Amniotic epithelial cell (primary cell): ENCODE data around the gene BATF2.
"Not testable (repeated sequence)": the region's sequence is repeated elsewhere in the genome, so short reads cannot be mapped to it uniquely, and the experiment has no call there.

ENCODE experiments used
- DNase-seq: peaks from one replicate; pipeline ENCODE4 v3.0.0-alpha.2; 2010; ENCODE audit warnings: low read depth

The BATF2 gene

DNA sequence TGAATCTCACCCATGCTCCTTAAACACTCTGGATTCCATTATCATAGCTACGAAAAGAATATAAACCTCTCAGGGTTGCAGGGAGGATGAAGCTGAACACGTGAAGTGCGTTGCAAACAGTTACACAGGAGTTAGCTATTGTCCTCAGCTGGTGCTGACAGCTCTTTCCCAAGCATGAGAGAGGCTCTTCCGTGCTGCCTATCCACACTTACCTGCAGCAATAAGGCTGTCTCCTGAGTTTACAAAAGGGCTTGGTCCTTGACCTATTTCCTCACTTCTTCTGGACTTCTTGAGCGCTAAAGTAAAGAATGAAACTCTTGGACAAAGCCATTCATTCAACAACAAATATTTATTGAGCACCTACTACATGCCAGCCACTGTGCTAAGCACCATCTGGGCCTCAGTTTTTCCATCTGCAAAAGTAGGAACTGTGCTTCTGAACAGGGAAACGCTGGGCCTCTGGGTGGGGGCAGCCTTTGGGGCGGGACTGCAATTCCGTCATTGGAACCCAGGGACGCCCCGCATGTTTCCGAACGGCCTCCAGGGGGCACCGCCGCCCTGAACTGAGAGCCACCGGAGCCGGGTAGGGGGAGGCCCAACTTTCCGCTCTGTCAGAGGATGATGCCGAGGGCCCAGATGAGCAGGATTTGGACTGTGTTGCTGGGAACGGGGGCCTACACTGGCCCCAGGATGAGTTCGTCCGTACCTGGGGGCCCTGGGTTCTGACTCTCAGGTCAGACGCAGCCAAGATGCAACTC, 16.5 kb upstream of the BATF2 start:
- peak; percentile 73 for DNase-seq

DNA sequence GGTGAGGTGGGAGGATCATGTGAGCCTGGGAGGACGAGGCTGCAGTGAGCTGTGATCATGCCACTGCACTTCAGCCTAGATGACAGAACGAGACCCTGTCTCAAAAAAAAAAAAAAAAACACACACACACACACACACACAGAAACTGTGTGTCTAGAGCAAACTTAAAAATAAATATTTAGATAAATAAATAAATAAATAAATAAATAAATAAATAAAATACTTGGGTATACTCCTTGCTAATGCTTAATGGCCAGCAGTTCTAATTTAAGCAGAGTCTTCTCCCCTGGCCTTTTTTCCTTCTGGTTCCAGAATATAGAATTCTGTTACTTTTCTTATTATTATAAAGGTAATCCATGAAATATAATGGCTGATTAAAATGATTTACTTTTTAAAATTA, 12.1 kb upstream of the BATF2 start:
- DNase-seq: no peak

DNA sequence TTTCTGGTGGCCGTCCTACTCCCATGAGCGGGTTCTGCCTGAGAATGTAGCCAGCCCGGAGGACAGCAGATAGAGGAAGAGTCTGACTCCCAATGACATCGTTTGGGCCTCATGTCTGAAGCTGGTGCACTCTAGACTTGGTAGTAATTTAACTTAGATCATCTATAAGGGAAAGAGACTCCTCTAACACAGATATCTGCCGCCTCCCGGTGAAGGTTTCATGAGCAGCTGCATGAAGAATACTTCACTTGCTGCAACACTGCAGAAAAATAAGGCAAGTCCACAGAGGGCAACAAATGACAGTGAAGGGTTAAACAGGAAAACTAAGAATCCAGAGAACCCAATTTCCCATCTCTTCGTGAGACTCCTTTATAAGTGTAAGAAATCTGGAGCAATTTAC, 11.2 kb upstream of the BATF2 start:
- no peak for DNase-seq

DNA sequence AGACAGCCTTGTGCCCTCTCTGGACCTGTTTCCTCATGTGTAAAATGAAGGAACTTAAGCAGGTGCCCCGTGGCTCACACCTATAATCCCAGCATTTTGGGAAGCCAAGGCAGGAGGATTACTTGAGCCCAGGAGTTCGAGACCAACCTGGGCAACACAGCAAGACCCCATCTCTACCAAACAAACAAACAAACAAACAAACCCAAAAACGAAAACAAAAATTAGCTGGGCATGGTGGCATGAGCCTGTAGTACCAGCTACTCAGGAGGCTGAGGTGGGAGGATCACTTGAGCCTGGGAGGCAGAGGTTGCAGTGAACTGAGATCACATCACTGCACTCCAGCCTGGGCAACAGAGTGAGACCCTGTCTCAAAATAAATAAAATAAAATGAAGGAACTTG, 7.2 kb upstream of the BATF2 start:
- not testable (repeated sequence) for DNase-seq

DNA sequence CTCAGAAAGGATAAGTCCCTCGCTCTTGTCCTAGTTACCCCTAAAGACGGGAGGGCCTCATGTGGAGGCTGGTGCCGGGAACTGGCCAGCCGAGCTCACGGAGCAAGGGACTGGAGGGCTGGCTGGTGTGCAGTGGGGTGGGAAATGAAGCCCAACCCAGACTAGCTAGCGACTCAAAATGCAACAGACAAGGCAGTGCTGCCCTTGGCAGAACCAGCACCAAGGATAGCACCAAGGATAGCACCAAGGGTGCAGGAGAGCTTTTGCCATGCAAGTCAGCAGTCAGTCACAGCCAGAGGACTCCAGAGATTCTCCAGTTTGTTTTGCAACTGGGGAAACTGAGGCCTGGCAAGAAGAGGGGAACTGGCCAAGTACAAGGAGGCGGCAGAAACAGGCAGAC, 6.5 kb upstream of the BATF2 start:
- peak; percentile 54 for DNase-seq

DNA sequence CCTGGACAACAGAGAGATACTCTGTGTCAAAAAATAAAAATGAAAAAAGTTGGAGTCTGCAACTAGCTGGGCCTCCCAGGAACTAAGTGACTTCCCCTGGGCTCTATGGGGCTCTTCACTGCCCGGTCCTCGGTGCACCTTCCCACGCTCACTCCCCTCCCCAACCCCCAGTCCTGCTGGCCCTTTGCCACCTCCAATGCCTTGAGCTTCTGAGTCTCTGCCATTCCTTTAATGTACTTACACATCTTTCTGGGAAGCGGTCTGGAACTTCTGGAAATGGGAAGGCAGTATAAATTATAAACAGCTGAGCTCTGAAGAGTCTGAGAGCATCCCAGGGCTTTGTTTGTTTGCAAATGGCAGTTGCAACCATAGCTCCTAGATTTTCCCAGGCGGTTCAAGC, 5.9 kb upstream of the BATF2 start:
- DNase-seq: no peak

DNA sequence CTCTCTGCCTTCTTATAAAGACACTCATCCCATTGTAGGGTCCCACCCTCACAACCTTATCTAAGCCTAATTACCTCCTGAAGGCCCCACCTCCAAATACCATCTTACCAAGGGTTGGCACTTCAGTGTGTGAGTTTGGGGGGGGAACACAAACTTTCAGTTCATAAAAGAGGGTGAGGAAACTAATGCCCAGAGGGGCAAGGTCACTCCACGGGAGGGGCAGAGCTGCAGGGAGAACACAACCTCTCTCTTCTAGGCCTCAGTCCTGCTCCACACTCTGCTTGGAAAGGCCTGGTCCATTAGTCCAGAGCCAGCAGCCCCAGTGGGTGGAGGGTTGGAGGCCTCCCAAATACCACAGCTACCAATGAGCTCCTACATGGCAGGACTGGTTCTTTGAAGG, 2.7 kb upstream of the BATF2 start:
- no peak for DNase-seq

DNA sequence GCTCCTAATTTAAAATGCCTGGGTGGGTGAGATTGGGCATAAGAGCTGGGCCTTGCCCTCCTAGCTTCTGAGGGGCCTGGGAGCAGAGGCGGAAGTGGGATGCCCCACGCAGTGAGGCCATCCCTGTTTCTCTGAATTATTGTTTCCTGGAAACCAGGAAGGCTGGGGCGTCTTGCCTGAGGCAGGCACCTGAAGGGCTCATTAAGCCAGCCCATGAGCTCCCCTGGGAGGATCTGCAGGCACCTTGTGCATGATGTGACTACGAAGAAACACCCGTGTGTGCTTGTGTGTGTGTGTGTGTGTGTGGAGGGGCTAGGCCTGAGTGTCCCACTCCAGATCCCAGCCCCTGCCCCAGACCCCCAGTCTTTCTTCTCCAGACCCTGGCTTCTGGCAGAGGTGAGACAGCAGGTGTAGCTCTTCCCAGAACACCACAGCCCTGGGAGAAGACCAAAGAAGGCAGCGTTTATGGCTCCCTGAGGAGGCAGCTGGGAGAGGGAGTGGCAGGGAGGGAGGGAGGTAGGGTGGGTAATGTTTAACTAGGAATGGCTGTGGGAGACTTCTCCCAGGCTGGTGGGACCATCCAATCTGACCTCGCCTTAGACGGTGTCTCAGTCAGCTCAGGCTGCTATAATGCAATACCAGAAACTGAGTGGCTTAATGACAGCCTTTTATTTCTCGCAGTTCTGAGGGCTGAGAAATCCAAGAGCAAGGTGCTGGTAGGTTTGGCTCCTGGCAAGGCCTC, 2.1 kb upstream of the BATF2 start:
- no peak for DNase-seq

DNA sequence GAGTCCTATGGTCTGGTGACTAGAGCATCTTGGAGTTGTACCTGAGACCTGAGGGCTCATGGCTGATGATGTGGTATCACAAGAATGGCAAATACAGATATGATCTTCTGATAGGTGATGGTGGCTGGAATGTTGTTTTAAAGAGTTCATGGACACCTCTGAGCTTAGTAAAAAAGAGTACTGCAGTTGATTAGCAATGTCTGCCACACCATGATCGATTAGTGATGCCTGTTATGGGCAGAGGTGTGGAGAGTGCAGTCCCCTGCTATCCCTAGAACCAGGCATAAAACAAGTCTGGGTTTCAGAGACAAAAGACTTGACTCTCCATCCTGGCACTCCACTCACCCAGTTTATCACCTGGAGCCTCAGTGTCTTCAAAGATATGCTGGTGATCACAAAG, 1.4 kb upstream of the BATF2 start:
- DNase-seq: no peak

DNA sequence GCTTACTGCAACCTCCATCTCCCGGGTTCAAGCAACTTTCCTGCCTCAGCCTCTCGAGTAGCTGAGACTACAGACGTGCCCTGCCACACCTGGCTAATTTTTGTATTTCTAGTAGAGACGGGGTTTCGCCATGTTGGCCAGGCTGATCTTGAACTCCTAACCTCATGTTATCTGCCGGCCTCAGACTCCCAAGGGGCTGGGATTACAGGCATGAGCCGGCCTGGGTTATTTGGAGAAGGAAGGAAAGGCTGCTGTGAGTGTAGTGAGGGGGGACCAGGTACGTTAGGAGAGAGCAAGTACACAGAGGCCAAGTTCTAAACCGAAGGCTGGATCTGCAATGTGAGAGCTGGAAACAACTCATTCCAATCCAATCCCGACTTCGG, 453 bp downstream of the BATF2 start:
- no peak for DNase-seq

DNA sequence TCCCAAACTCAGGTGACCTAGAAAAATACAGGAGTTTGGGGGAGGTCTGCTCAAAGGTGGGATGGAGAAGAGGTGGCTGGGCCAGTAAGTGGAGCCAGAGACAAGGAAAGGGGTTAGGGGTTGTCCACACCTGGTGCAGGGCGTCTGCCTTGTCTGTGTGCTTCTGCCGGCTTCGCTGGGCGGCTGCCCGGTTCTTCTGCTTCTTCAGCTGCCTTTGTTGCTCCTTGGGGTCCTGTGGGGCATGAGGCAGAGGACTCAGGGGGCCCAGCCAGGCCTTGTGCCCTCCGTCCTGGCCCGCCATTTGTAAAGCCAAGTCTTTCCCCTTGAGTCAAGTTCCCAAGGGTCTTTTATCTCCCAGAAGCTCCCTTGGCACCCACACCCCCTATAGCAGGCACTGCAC, 2.5 kb downstream of the BATF2 start:
- DNase-seq: no peak

DNA sequence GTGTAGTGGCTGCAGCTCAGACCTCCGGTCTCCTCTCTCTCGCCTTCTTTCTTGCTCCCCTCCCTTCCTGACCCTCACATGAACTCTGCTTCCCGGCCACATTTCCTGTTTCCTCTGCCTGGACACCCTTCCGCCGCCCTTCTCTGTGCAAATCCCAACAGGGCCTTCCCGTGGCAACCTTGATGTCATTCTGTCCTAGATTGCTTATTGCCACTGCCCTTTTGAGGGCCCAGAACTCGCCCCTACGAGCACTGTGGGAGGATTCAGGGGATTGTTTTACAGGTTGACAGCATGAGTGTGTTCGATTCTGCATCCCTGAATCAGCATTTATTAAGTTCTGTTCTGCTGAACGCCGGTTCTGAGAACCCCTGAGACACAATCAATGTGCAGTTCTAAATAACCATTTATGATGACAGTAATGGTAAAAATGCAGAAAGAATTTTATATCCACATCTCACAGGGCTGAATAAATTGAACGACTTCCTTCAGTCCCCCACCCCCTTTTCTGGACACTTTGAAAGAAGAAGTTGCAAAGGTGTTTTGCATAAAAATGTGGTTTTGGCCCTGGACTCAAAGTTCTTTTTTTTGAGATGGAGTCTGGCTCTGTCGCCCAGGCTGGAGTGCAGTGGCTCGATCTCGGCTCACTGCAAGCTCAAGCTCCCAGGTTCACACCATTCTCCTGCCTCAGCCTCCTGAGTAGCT, 6.4 kb downstream of the BATF2 start:
- peak; percentile 21 for DNase-seq

DNA sequence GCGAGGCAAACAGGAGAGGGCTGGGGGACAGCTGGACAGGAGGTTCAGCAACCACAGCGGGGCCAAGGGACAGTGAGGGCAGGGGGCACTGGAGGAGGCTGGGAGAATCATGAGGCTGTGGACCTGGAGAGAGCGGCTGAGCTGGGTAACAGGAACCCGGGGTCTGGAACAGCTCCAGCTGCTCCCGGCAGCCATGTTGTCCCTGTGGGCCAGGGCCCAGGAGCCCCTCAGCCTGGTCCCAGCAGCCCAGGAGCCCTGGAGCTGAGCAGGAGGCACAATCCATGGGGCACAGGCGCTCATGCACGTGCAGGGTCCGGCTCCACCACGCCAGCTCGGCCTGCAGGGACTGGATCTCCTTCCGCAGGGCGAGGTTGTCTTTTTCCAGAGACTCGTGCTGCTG, 7.4 kb downstream of the BATF2 start:
- no peak for DNase-seq

DNA sequence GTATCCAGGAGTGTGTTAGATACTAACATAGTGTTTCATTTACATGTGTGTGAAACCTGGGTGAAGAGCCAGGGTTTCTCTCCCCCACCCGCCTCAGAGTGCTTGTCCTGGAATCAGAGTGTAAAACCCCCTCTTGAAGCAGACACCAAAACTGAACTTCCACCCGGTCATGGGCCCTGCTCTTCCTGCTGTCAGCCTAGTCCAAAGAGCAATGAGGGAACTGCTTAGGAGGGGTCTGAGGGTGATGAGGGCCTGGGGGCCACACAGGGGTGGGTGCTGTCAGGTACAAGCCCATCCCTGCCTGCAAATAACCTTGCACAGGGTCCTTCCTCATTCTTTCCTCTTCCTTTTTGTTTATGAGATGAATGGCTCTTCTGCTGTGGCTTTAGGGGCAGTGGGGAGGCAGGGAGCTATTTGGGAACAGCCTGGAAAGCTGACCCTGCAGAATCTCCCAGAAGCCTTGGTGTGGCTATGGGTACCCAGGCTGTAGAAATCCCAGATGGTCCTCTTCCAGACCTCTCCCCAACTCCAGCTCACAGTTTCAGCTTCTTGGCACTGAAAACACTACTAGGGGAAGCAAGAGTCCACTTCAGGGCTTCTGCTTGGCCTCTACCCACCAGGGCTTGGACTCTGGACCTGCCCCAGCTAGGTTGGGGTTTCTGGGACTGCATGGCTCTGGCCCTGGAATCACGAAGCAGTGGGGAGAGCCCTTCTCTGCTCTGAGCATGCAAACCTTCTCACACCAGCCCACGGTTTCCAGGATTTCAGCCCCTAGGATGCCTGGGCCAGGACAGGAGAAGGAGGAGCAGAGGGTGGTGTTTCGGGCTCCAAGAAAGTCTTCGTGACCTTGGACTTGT, 8.5 kb downstream of the BATF2 start:
- DNase-seq: no peak

DNA sequence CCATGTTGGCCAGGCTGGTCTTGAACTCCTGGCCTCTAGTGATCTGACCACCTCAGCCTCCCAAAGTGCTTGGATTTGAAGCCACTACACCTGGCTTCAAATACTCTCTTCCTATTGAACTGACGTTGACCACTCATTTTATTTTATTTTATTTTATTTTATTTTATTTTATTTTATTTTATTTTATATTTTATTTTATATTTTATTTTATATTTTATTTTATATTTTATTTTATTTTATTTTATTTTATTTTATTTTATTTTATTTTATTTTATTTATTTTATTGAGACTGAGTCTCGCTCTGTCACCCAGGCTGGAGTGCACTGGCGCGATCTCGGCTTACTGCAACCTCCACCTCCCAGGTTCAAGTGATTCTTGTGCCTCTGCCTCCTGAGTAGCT, 13.4 kb downstream of the BATF2 start:
- not testable (repeated sequence) for DNase-seq

DNA sequence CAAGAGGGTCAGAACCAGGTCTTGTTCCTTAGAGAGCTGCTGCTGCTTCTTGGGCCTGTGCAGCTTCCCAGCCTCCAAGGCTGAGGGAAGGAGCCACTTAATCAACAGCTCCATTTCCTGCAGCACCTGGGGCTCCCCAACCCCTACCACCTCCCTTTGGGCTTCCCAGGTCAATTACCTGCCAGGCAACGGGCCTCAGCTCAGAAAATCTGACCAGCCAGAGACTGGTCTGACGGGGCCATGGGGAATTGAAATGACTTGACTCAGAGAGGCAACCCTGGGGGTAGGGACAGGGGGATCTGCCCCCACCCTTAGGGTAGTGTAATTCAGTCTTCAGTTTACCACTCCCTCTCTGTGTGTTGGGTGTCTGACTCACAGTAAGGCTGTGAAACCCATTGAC, 20.1 kb downstream of the BATF2 start:
- no peak for DNase-seq

DNA sequence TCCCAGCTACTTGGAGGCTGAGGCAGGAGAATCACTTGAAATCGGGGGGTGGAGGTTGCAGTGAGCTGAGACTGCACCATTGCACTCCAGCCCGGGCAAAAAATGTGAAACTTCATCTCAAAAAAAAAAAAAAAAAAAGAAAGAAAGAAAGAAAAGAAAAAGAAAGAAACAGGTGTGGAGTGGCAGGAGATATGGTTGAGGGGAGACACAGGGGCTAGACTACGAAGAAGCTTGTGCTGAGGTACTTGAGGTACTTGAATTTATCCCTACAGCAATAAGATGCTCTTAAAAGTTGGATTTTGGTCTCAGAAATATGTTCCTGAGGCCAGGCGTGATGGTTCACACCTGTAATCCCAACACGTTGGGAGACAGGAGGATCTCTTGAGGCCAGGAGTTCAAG, 22.6 kb downstream of the BATF2 start:
- DNase-seq: no peak

DNA sequence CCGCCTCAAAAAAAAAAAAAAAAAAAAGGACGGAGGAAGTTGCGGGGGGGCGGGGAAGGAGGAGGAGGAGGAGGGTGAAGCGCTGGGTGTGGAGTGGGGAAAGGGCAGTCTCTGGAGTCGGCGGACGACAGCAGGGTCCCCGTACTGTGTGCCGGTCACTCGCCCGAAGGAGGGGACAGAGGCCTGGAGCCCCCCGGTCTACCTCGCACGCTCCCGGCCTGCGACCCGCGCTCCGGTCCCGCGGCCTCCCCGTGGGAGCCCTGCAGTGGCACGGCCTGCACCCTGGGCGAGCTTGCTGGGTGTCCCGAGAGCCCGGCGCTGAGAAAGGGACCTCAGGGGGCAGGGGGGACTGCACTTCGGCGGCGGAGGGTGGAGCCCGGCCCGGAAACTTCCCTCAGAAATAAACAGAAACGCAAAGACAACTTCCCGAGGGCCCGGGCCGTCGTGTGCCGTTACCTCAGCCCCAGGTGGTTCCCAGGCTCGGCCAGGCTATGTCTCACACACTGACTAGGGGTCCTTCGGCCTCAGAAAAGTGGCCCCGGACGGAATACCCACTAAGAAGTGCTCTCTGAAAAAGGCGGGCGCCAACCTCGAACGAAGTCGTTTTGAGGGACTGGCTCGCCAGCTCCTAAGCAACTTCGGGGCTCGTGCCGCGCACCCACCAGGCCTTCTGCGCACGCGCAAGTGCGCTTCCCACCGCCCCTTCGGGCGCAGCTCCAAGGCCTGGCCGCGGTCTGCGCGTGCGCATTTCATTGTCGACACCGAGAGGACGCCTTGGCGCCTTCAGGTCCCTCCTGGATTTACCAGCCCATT, 25.1 kb downstream of the BATF2 start, which contains the start of gene MAJIN:
Gene MAJIN, minus strand, starts transcription at position 688 of the 813 bp plus-strand sequence. CDS start 12,703 bp downstream, outside the sequence.
- DNase-seq: peak; percentile 53

DNA sequence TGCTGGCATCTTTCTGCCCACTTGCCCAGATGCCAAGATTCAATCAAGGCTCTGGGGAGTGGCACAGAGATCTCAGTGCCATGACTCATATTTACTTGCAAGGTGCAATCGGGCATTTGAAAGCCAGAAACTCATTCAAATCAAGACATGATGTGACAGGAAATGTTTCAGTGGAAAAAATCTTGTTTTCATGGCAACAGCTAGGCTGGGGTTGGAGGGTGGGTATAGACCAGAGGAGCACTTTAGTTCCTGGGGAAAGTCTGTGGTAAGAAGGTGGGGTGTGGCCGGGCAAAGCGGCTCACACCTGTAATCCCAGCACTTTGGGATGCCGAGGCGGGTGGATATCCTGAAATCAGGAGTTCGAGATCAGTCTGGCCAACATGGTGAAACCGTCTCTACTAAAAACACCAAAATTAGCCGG, 26.0 kb downstream of the BATF2 start:
- no peak for DNase-seq

DNA sequence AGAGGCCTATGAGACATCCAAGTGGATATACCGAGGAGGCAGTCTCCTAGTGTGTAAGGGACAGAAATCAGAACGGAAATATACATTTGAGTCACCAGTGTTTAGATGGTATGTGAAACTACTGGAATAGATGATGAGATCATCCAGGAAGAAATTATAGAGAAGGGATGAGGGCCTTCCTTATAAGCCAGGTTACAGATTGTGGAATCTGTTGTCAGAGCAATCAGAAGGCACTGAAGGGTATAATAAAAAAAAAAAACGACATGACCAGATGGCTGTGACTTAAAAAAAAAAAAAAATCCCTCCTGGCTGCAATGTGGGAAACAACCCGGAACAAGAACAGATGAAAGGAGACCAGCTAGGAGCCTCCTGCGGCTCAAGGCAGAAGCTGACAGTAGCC, 27.6 kb downstream of the BATF2 start:
- no peak for DNase-seq

DNA sequence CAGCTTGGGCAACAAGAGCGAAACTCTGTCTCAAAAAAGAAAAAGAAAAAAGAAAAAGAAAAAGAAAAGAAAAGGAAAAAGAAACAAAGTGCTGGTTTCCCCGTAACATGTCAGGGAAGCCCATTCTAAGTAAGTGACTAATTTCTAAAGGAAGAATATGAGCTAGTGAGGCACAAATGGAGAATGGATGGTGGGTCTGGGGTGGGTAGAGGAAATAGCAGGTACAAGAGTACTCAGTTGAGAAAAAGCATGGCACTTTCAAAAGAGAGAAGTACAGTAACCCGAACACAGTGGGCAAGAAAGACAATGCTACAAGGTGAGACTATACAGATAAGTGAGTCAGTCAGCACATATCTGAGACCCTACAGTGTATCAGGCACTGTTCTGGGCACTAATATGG, 29.4 kb downstream of the BATF2 start:
- DNase-seq: no peak
